ENCODE results near the gene ACACB. TPM values are rescaled to one million over a fixed set of nuclear protein-coding genes. Genes with fewer than 3 reads are reported as not detected.
"Not testable (repeated sequence)": the region's sequence is repeated elsewhere in the genome, so short reads cannot be mapped to it uniquely, and the experiment has no call there.

ACACB gene
- polyA plus RNA-seq, 6 donors from 2014 or later, result 1.3 to 4.8 (median 4.0) TPM; not detected in 1

GRCh38 chr12:109157986-109158385 is 41.6 kb downstream of the ACACB start:
- peaks cover 11 to 18% (median 12%) of the 10 kb centered on the region in 3 donors for H3K4me1 Mint-ChIP-seq
- no peak overlapping the region for H3K27ac Mint-ChIP-seq
- no peaks in the 10 kb centered on the region for H3K27me3 Mint-ChIP-seq
- DNase-seq, result no peak
- H3K36me3 Mint-ChIP-seq, result peaks cover 0 to 1% of the 10 kb centered on the region in 2 donors
- H3K9me3 Mint-ChIP-seq, result no peaks in the 10 kb centered on the region
- no peak for ATAC-seq (ENCODE audit: low read depth in 2 of 2)
- no peak overlapping the region for H3K4me3 Mint-ChIP-seq

GRCh38 chr12:109160433-109160832 is 44.0 kb downstream of the ACACB start:
- Mint-ChIP-seq H3K9me3 (no peaks in the 10 kb centered on the region), H3K27ac (peak overlapping the region in 1 of 6 donors; percentile 39), H3K27me3 (no peaks in the 10 kb centered on the region), H3K4me3 (no peak overlapping the region), H3K36me3 (peaks cover 4 to 7% of the 10 kb centered on the region in 2 donors), H3K4me1 (peaks cover 3 to 13% (median 5%) of the 10 kb centered on the region in 3 donors)
- DNase-seq, result no peak
- no peak for ATAC-seq (ENCODE audit: low read depth in 2 of 2)

GRCh38 chr12:109160873-109161272 is 44.5 kb downstream of the ACACB start:
- peaks cover 0 to 11% (median 4%) of the 10 kb centered on the region in 3 donors for H3K4me1 Mint-ChIP-seq
- peak overlapping the region in 1 of 6 donors; percentile 39 for H3K27ac Mint-ChIP-seq
- DNase-seq, result no peak
- no peak overlapping the region for H3K4me3 Mint-ChIP-seq
- ATAC-seq (ENCODE audit: low read depth in 2 of 2), result no peak
- no peaks in the 10 kb centered on the region for H3K9me3 Mint-ChIP-seq
- H3K36me3 Mint-ChIP-seq, result peaks cover 4 to 7% of the 10 kb centered on the region in 2 donors
- H3K27me3 Mint-ChIP-seq, result no peaks in the 10 kb centered on the region

- DNase-seq (no peak), ATAC-seq (ENCODE audit: low read depth in 2 of 2) (no peak)
- H3K36me3 Mint-ChIP-seq, result peaks cover 4 to 7% of the 10 kb centered on the region in 2 donors
- no peak overlapping the region for H3K27ac Mint-ChIP-seq
- H3K27me3 Mint-ChIP-seq, result no peaks in the 10 kb centered on the region
- no peak overlapping the region for H3K4me3 Mint-ChIP-seq
- H3K4me1 Mint-ChIP-seq, result peaks cover 0 to 9% (median 4%) of the 10 kb centered on the region in 3 donors
- no peaks in the 10 kb centered on the region for H3K9me3 Mint-ChIP-seq
Measured at GRCh38 chr12:109162551-109162950, 46.2 kb downstream of the ACACB start.

GRCh38 chr12:109163167-109163566 is 46.8 kb downstream of the ACACB start:
- peaks cover 0 to 6% (median 0%) of the 10 kb centered on the region in 3 donors for H3K4me1 Mint-ChIP-seq
- DNase-seq (no peak), ATAC-seq (ENCODE audit: low read depth in 2 of 2) (no peak)
- H3K27ac Mint-ChIP-seq, result peak overlapping the region in 2 of 6 donors; percentile 44 to 81
- H3K4me3 Mint-ChIP-seq, result no peak overlapping the region
- H3K36me3 Mint-ChIP-seq, result peaks cover 4 to 14% of the 10 kb centered on the region in 2 donors
- H3K27me3 Mint-ChIP-seq, result no peaks in the 10 kb centered on the region
- no peaks in the 10 kb centered on the region for H3K9me3 Mint-ChIP-seq

GRCh38 chr12:109165599-109165998 is 49.2 kb downstream of the ACACB start:
- Mint-ChIP-seq H3K27ac (no peak overlapping the region), H3K36me3 (peaks cover 19 to 30% of the 10 kb centered on the region in 2 donors), H3K9me3 (peaks cover 0 to 4% (median 0%) of the 10 kb centered on the region in 7 donors), H3K4me1 (peaks cover 0 to 10% (median 0%) of the 10 kb centered on the region in 3 donors), H3K4me3 (no peak overlapping the region), H3K27me3 (no peaks in the 10 kb centered on the region)
- ATAC-seq (ENCODE audit: low read depth in 2 of 2) (no peak), DNase-seq (no peak)

- Mint-ChIP-seq H3K27ac (no peak overlapping the region), H3K4me1 (peaks cover 0 to 10% (median 0%) of the 10 kb centered on the region in 3 donors), H3K4me3 (no peak overlapping the region), H3K36me3 (peaks cover 19 to 32% of the 10 kb centered on the region in 2 donors), H3K9me3 (peaks cover 0 to 4% (median 0%) of the 10 kb centered on the region in 7 donors), H3K27me3 (no peaks in the 10 kb centered on the region)
- DNase-seq (no peak), ATAC-seq (ENCODE audit: low read depth in 2 of 2) (no peak)
Measured at GRCh38 chr12:109166371-109166770, 50.0 kb downstream of the ACACB start.

GRCh38 chr12:109167781-109168180 is 51.4 kb downstream of the ACACB start:
- Mint-ChIP-seq H3K27ac (no peak overlapping the region), H3K9me3 (peaks cover under 1 to 9% (median 1%) of the 10 kb centered on the region in 7 donors), H3K27me3 (no peaks in the 10 kb centered on the region), H3K36me3 (peaks cover 30 to 47% of the 10 kb centered on the region in 2 donors), H3K4me3 (no peak overlapping the region), H3K4me1 (peaks cover 0 to 7% (median 0%) of the 10 kb centered on the region in 3 donors)
- ATAC-seq (ENCODE audit: low read depth in 2 of 2), result no peak
- no peak for DNase-seq

- DNase-seq (no peak), ATAC-seq (ENCODE audit: low read depth in 2 of 2) (no peak)
- H3K36me3 Mint-ChIP-seq, result peaks cover 35 to 51% of the 10 kb centered on the region in 2 donors
- no peak overlapping the region for H3K4me3 Mint-ChIP-seq
- H3K27ac Mint-ChIP-seq, result peak overlapping the region in 1 of 6 donors; percentile 64
- H3K9me3 Mint-ChIP-seq, result peaks cover 4 to 16% (median 11%) of the 10 kb centered on the region in 7 donors
- no peaks in the 10 kb centered on the region for H3K27me3 Mint-ChIP-seq
- peaks cover 0 to 3% (median 0%) of the 10 kb centered on the region in 3 donors for H3K4me1 Mint-ChIP-seq
Measured at GRCh38 chr12:109169262-109169661, 52.9 kb downstream of the ACACB start.

GRCh38 chr12:109169686-109170085 is 53.3 kb downstream of the ACACB start:
- Mint-ChIP-seq H3K27me3 (no peaks in the 10 kb centered on the region), H3K4me1 (peaks cover 0 to 3% (median 0%) of the 10 kb centered on the region in 3 donors), H3K36me3 (peaks cover 38 to 51% of the 10 kb centered on the region in 2 donors), H3K4me3 (no peak overlapping the region), H3K27ac (peak overlapping the region in 1 of 6 donors; percentile 64), H3K9me3 (peaks cover 4 to 20% (median 12%) of the 10 kb centered on the region in 7 donors)
- DNase-seq (no peak), ATAC-seq (ENCODE audit: low read depth in 2 of 2) (no peak)

- H3K9me3 Mint-ChIP-seq, result peaks cover 4 to 20% (median 12%) of the 10 kb centered on the region in 7 donors
- no peak overlapping the region for H3K4me3 Mint-ChIP-seq
- ATAC-seq (ENCODE audit: low read depth in 2 of 2) (no peak), DNase-seq (no peak)
- no peak overlapping the region for H3K27ac Mint-ChIP-seq
- H3K4me1 Mint-ChIP-seq, result peaks cover 0 to 3% (median 0%) of the 10 kb centered on the region in 3 donors
- H3K27me3 Mint-ChIP-seq, result no peaks in the 10 kb centered on the region
- H3K36me3 Mint-ChIP-seq, result peaks cover 38 to 51% of the 10 kb centered on the region in 2 donors
Measured at GRCh38 chr12:109170324-109170723, 53.9 kb downstream of the ACACB start.

- DNase-seq; ATAC-seq (ENCODE audit: low read depth in 2 of 2): not testable (repeated sequence)
- H3K36me3 Mint-ChIP-seq, result peaks cover 38 to 56% of the 10 kb centered on the region in 2 donors
Measured at GRCh38 chr12:109172787-109173186, 56.4 kb downstream of the ACACB start.

GRCh38 chr12:109173443-109174240 is 57.3 kb downstream of the ACACB start:
- ATAC-seq (ENCODE audit: low read depth in 2 of 2), result no peak
- DNase-seq, result no peak
- Mint-ChIP-seq H3K9me3 (peaks cover 4 to 20% (median 12%) of the 10 kb centered on the region in 7 donors), H3K27ac (no peak overlapping the region), H3K27me3 (no peaks in the 10 kb centered on the region), H3K4me3 (no peak overlapping the region), H3K4me1 (peaks cover 0 to 3% (median 0%) of the 10 kb centered on the region in 3 donors), H3K36me3 (peaks cover 39 to 53% of the 10 kb centered on the region in 2 donors)

More at GRCh38 chr12:109172787-109173186, 56.4 kb downstream of the ACACB start:
- not testable (repeated sequence) for H3K27me3 Mint-ChIP-seq, H3K4me3 Mint-ChIP-seq, H3K27ac Mint-ChIP-seq, H3K4me1 Mint-ChIP-seq
- H3K9me3 Mint-ChIP-seq, result peaks cover 4 to 20% (median 12%) of the 10 kb centered on the region in 7 donors

GRCh38 chr12:109174468-109174867 is 58.1 kb downstream of the ACACB start:
- H3K36me3 Mint-ChIP-seq, result peaks cover 39 to 55% of the 10 kb centered on the region in 2 donors
- ATAC-seq (ENCODE audit: low read depth in 2 of 2), result no peak

More at GRCh38 chr12:109174468-109174867, 58.1 kb downstream of the ACACB start:
- Mint-ChIP-seq H3K4me3 (no peak overlapping the region), H3K4me1 (peaks cover 0 to 3% (median 0%) of the 10 kb centered on the region in 3 donors), H3K27me3 (no peaks in the 10 kb centered on the region), H3K9me3 (peaks cover 4 to 20% (median 12%) of the 10 kb centered on the region in 7 donors), H3K27ac (no peak overlapping the region)
- DNase-seq, result no peak

Data from naive B cell (primary cell).